Measurements from ENCODE around the gene SH3D21. TPM values are rescaled to one million over a fixed set of nuclear protein-coding genes. Genes with fewer than 3 reads are reported as not detected.

SH3D21 gene
- total and polyA plus RNA-seq, 2 of the 8 experiments (the other 6 are each of a cell fraction or from before 2014, with no cell fraction given) = 3.4 to 8.6 TPM

DNA sequence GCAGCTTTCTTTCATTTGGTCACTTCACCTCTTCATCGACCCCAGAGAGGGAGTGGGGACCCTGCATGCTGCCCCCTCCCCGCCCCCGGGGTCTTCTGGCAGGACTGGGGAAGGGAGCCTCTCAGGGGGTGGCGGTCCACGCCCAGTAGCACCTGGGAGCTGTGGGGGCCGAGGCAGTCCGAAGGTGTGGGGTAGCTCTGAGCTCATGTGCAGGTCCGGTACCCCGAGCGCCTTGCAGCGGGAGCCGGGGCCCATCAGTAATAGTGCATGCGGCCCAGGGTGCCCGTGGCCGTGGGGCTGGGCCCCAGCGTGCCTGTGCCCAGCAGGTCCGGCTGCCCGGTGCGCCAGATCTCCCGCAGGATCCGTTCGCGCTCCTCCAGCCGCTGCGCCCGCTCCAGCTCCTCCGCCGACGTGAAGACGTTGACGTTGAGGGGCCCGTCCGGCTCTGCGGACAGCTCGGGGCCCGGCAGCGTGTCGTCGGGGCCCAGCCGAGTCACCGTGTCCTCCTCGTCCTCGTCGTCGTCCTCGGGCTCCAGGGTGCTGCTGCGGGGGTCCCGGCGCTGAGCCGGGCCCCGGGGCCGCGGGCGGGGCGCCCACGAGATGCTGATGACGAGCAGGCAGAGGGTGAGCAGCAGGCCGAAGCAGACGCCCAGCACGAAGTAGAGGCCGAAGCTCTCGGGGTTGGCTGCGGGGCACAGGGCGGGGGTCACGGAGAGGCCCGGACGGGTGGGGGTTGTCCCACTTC, 16.0 kb downstream of the SH3D21 start:
- Histone ChIP-seq H4K5ac (ENCODE audit: insufficient read length, low read depth, low read length) (no peak overlapping the region), H3K18ac (ENCODE audit: extremely low read depth, low read length) (peak overlapping the region; percentile 3), H3K4me2 (ENCODE audit: insufficient read depth in 1 of 2, low read depth in 2 of 2, low read length in 2 of 2) (peak overlapping the region; percentile 79 to 88), H3K36me3 (ENCODE audit: control insufficient read depth in 2 of 4, insufficient read depth in 4 of 4, low read length in 3 of 4) (no peaks in the 10 kb centered on the region; a peak in 1 of 8 replicates), H3K4me1 (replicated peaks in 1 of 4; ENCODE audit: control insufficient read depth in 3 of 4, insufficient read depth in 4 of 4, low read length in 3 of 4) (peaks cover 0 to 28% (median 16%) of the 10 kb centered on the region in 4 experiments; a peak in 6 of 7 replicates), H2BK20ac (ENCODE audit: low read length) (no peak overlapping the region), H3K9ac (replicated peaks in 1 of 4; ENCODE audit: extremely low read depth in 1 of 4, low read depth in 3 of 4, low read length in 3 of 4) (peak overlapping the region in 2 of 4 experiments; percentile 20 to 22; a peak in 4 of 7 replicates), H4K20me1 (replicated peaks in 1 of 2; ENCODE audit: control insufficient read depth in 1 of 2, insufficient read depth in 2 of 2, low read length in 2 of 2) (no peaks in the 10 kb centered on the region), H2AK5ac (ENCODE audit: low read depth, low read length) (no peak overlapping the region), H3K79me1 (ENCODE audit: low read depth, low read length) (no peaks in the 10 kb centered on the region; the same call in 1 of the 2 replicates), H3K4ac (replicated peaks; ENCODE audit: insufficient read length, low read depth, low read length) (peak overlapping the region; percentile 72), H4K91ac (replicated peaks; ENCODE audit: insufficient read length, low read length) (peak overlapping the region; percentile 5), H2BK120ac (replicated peaks; ENCODE audit: low read depth, low read length) (no peak overlapping the region), H3K27ac (ENCODE audit: low read depth, low read length) (no peak overlapping the region), H3K4me3 (ENCODE audit: extremely low read depth in 1 of 4, insufficient read depth in 2 of 4, low read depth in 3 of 4, low read length in 4 of 4) (peak overlapping the region; percentile 44 to 67 (median 50)), H3K23ac (ENCODE audit: insufficient read length) (no peak overlapping the region), H3K9me3 (ENCODE audit: insufficient read depth in 2 of 2, low read depth in 1 of 2, low read length in 1 of 2) (no peaks in the 10 kb centered on the region), H2BK12ac (ENCODE audit: low read depth, low read length) (peak overlapping the region; percentile 80; the same call in 1 of the 2 replicates), H2BK5ac (ENCODE audit: low read depth, low read length) (peak overlapping the region; percentile 72; the same call in 1 of the 2 replicates), H3K14ac (ENCODE audit: insufficient read length) (no peak overlapping the region), H3K79me2 (ENCODE audit: control insufficient read depth in 1 of 2, insufficient read depth in 2 of 2, low read length in 2 of 2) (no peaks in the 10 kb centered on the region), H2AFZ (ENCODE audit: low read length) (no peak overlapping the region), H4K8ac (ENCODE audit: extremely low read depth, insufficient read depth, low read length) (peak overlapping the region; percentile 76; the same call in 1 of the 2 replicates), H2BK15ac (ENCODE audit: low read length) (no peak overlapping the region), H3K56ac (replicated peaks; ENCODE audit: insufficient read length, low read depth, low read length) (no peak overlapping the region), H3K23me2 (ENCODE audit: low read depth, low read length) (peaks cover 29% of the 10 kb centered on the region), H3K27me3 (replicated peaks in 1 of 4; ENCODE audit: control insufficient read depth in 3 of 4, extremely low read depth in 1 of 4, insufficient read depth in 3 of 4, low read length in 3 of 4) (peaks cover 0 to 39% (median 20%) of the 10 kb centered on the region in 4 experiments; a peak in 5 of 7 replicates)
- ChIA-PET CTCF (ENCODE audit: partially characterized antibody) (interaction anchor here (0.6 to 2.8 kb wide), 5 partner anchors 12 to 164 kb away, joined by 3 to 15 read pairs (median 3); partner anchors contain the start of gene OSCP1), POLR2A (ENCODE audit: partially characterized antibody) (interaction anchor here (0.7 to 9.3 kb wide), 21 partner anchors 9 to 226 kb away, joined by 3 to 130 read pairs (median 5); partner anchors contain the start of genes LSM10, MAP7D1, SH3D21 and STK40)
- 4% methylated on average over 50 of the region's 67 CpGs; no CpG with 5 or more reads in 1 of the 2 experiments for WGBS, 2 experiments (ENCODE audit: extremely low coverage in 1 of 2, insufficient coverage in 1 of 2, insufficient read length in 1 of 2, insufficient replicate concordance in 2 of 2, low coverage in 1 of 2, low lambda C conversion rate in 2 of 2, missing lambda C conversion rate in 1 of 2)
- DNase-seq (ENCODE audit: low read depth in 1 of 2, low spot score in 2 of 2) (peak in 1 of 2 experiments; percentile 80), FAIRE-seq (no peak)
- TF ChIP-seq TAF7 (optimal IDR thresholded peaks at IDR 0.05; ENCODE audit: borderline replicate concordance, low read depth, low read length) (no peak), KDM5A (IDR thresholded peaks at IDR 0.05; ENCODE audit: low read length) (no peak), EZH2 (IDR thresholded peaks at IDR 0.05; ENCODE audit: low read depth, low read length, severe bottlenecking) (peak; percentile 1), JUND (IDR thresholded peaks at IDR 0.05; ENCODE audit: low read length) (no peak), SRF (IDR thresholded peaks at IDR 0.05; ENCODE audit: low read depth, low read length) (no peak), SUZ12 (IDR thresholded peaks at IDR 0.05; ENCODE audit: low read length) (peak; percentile 34; the same call in 1 of the 2 replicates), TBP (IDR thresholded peaks at IDR 0.05; ENCODE audit: low read depth, low read length) (no peak), POLR2A (IDR thresholded peaks at IDR 0.05; ENCODE audit: control extremely low read depth in 1 of 2, low read depth in 2 of 2, low read length in 2 of 2) (peak in 1 of 2 experiments; percentile 14; a peak in 1 of 3 replicates), TEAD4 (IDR thresholded peaks at IDR 0.05; ENCODE audit: low read depth, low read length) (no peak), FOSL1 (IDR thresholded peaks at IDR 0.05; ENCODE audit: insufficient read depth, low read depth, low read length) (no peak)
- TF ChIP-seq, protein P1, sequence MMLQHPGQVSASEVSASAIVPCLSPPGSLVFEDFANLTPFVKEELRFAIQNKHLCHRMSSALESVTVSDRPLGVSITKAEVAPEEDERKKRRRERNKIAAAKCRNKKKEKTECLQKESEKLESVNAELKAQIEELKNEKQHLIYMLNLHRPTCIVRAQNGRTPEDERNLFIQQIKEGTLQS (IDR thresholded peaks at IDR 0.05; ENCODE audit: insufficient read depth, low read depth, low read length) = no peak
